OCI-LY7 (cell line): ENCODE measurements around the gene CMTM3. TPM values are rescaled to one million over a fixed set of nuclear protein-coding genes. Genes with fewer than 3 reads are reported as not detected.

ENCODE experiments used
- BruUV-seq: library from RNA; stranded (reverse); fragments of 400-500 nt; replicated peaks from 2 replicates; lab custom pipeline; 2021; lab: Mats Ljungman, UMichigan
- CTCF ChIA-PET: fragments of 300-600 bp; sonication (Branson Sonifier 250); formaldehyde crosslinking; loops from one replicate; lab custom pipeline; 2022; ENCODE audit warnings: antibody characterized with exemption; ENCODE audit not compliant: unreplicated experiment; lab: Charles Lee
- POLR2A ChIA-PET: fragments of 300-600 bp; sonication (Branson Sonifier 250); formaldehyde crosslinking; loops from one replicate; lab custom pipeline; 2022; ENCODE audit warnings: antibody characterized with exemption; lab: Charles Lee
- DNase-seq: peaks from one replicate; pipeline ENCODE4 v3.0.0-alpha.2; 2015; ENCODE audit warnings: low spot score
- H2AFZ ChIP-seq: fragments of 200-600 bp; sonication (generic), shearing (Covaris generic); 2 replicates; pipeline ENCODE4 v1.6.1; 2014; ENCODE audit warnings: mild to moderate bottlenecking, antibody characterized with exemption, low read length, moderate library complexity
- H3K27ac ChIP-seq: fragments of 200-600 bp; sonication (generic); 2 replicates; pipeline ENCODE4 v1.5.1; 2014; ENCODE audit warnings: mixed run types, low read depth, mild to moderate bottlenecking, moderate library complexity, low read length, inconsistent platforms; ENCODE audit not compliant: poor library complexity, severe bottlenecking
- H3K36me3 ChIP-seq: fragments of 200-600 bp; sonication (generic); 2 replicates; pipeline ENCODE4 v1.6.1; 2014; ENCODE audit warnings: mild to moderate bottlenecking, antibody characterized with exemption, low read length, moderate library complexity, mixed read lengths; ENCODE audit not compliant: insufficient read depth
- H3K4me1 ChIP-seq: fragments of 200-600 bp; sonication (generic); 2 replicates; pipeline ENCODE4 v1.5.1; 2014; ENCODE audit warnings: mild to moderate bottlenecking, low read length; ENCODE audit not compliant: insufficient read depth, poor library complexity, severe bottlenecking
- H3K4me2 ChIP-seq: fragments of 200-600 bp; sonication (generic); 2 replicates; pipeline ENCODE4 v1.6.1; 2014; ENCODE audit warnings: mild to moderate bottlenecking, low read length
- H3K4me3 ChIP-seq: fragments of 200-600 bp; sonication (generic); 2 replicates; pipeline ENCODE4 v1.5.1; 2014; ENCODE audit warnings: mild to moderate bottlenecking, low read depth, low read length; ENCODE audit not compliant: poor library complexity, severe bottlenecking
- H3K79me2 ChIP-seq: fragments of 200-600 bp; sonication (generic); 2 replicates; pipeline ENCODE4 v1.6.1; 2016; ENCODE audit warnings: low read depth, mild to moderate bottlenecking, low read length, moderate library complexity, mixed read lengths; ENCODE audit not compliant: insufficient read depth
- H3K9me2 ChIP-seq: fragments of 200-600 bp; sonication (generic); 2 replicates; pipeline ENCODE4 v1.6.1; 2016; ENCODE audit warnings: mild to moderate bottlenecking, low read length, mixed read lengths; ENCODE audit not compliant: insufficient read depth
- H3K9me3 ChIP-seq: fragments of 200-600 bp; sonication (generic); 2 replicates; pipeline ENCODE4 v1.6.1; 2014; ENCODE audit warnings: mild to moderate bottlenecking, mixed run types, low read length, mixed read lengths
- H4K20me1 ChIP-seq: fragments of 200-600 bp; sonication (generic); 2 replicates; pipeline ENCODE4 v1.6.1; 2014; ENCODE audit warnings: mild to moderate bottlenecking, antibody characterized with exemption, low read length, moderate library complexity, mixed read lengths; ENCODE audit not compliant: insufficient read depth
- EZH2phosphoT487 ChIP-seq: fragments of 200-600 bp; sonication (generic); IDR thresholded peaks from 2 replicates; pipeline ENCODE4 v1.6.1; 2018; ENCODE audit warnings: low read depth, borderline replicate concordance, mild to moderate bottlenecking, mixed run types, antibody characterized with exemption, low read length, moderate library complexity, mixed read lengths
- intact Hi-C: fragments of 100-400 bp; cut with micrococcal nuclease; formaldehyde crosslinking; loops from one replicate; pipeline ENCODE4 v1.10.0; 2022; ENCODE audit not compliant: unreplicated experiment
- total RNA-seq, 2 experiments: library from RNA; depleted of rRNA in 1 of 2; stranded (reverse); fragments of >200 nt in 1 of 2; shearing (Covaris generic) in 1 of 2; gene quantifications; 2 replicates each; pipeline ENCODE4 v1.2.3, GENCODE V29; 2014 to 2022
- TF ChIP-seq, protein P1 (sequence below): fragments of 200-600 bp; sonication (generic); conservative IDR thresholded peaks from 2 replicates; pipeline ENCODE4 v1.5.1; 2014; ENCODE audit warnings: mild to moderate bottlenecking, antibody characterized with exemption, low read length, moderate library complexity, mixed read lengths

The CMTM3 gene
- total RNA-seq, 2 experiments from 2014 or later: 5.0 to 30.4 TPM

GRCh38 chr16:66572356-66572755, 32.1 kb upstream of the CMTM3 start:
- H3K79me2 ChIP-seq: no peaks in the 10 kb centered on the region
- no TSS peak for BruUV-seq
- H2AFZ ChIP-seq: no peak overlapping the region
- H4K20me1 ChIP-seq: no peaks in the 10 kb centered on the region
- peaks cover 9% of the 10 kb centered on the region; the same call in 1 of the 2 replicates for H3K36me3 ChIP-seq
- H3K4me3 ChIP-seq: no peak overlapping the region
- no peak overlapping the region for H3K27ac ChIP-seq
- H3K4me1 ChIP-seq: no peaks in the 10 kb centered on the region
- ChIA-PET CTCF (interaction anchor here (1.4 kb wide), 1 partner anchor 9 kb away, joined by 3 read pairs; no protein-coding TSS in a partner anchor), POLR2A (interaction anchor here (1.1 to 1.3 kb wide), 2 partner anchors 9 to 11 kb away, joined by 3 to 4 read pairs; no protein-coding TSS in a partner anchor)
- TF ChIP-seq, protein P1, sequence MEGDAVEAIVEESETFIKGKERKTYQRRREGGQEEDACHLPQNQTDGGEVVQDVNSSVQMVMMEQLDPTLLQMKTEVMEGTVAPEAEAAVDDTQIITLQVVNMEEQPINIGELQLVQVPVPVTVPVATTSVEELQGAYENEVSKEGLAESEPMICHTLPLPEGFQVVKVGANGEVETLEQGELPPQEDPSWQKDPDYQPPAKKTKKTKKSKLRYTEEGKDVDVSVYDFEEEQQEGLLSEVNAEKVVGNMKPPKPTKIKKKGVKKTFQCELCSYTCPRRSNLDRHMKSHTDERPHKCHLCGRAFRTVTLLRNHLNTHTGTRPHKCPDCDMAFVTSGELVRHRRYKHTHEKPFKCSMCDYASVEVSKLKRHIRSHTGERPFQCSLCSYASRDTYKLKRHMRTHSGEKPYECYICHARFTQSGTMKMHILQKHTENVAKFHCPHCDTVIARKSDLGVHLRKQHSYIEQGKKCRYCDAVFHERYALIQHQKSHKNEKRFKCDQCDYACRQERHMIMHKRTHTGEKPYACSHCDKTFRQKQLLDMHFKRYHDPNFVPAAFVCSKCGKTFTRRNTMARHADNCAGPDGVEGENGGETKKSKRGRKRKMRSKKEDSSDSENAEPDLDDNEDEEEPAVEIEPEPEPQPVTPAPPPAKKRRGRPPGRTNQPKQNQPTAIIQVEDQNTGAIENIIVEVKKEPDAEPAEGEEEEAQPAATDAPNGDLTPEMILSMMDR: no peak
- TF ChIP-seq EZH2phosphoT487: no peak
- no peaks in the 10 kb centered on the region for H3K9me2 ChIP-seq
- intact Hi-C loops: no loop called here
- no peak for DNase-seq
- H3K9me3 ChIP-seq: no peaks in the 10 kb centered on the region
- no peak overlapping the region for H3K4me2 ChIP-seq

DNA sequence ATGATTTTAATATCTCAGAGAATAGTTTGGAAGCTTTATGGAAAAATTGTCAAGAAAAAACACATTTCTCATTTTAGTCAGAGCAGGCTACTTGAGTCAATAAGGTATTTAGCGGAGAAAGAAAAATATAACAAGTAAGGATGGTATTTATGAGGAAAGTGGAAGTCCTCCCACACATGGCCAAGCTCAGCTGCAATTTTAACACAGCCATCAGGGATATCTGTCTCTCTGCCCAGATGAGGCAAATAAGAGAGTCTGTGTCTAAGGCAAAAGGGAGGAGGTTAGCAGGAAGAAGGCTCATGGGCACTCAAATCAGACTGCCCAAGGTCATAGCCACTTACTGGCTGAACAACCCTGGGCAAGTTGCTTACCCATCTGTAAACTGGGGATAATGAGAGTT, 30.4 kb upstream of the CMTM3 start:
- H3K4me1 ChIP-seq: no peaks in the 10 kb centered on the region
- intact Hi-C loops: no loop called here
- TF ChIP-seq EZH2phosphoT487: no peak
- no TSS peak for BruUV-seq
- no peaks in the 10 kb centered on the region for H4K20me1 ChIP-seq
- no peak overlapping the region for H3K4me2 ChIP-seq
- H3K27ac ChIP-seq: no peak overlapping the region
- no peak overlapping the region for H2AFZ ChIP-seq
- ChIA-PET CTCF (no interaction called here), POLR2A (interaction anchor here (0.7 kb wide), 2 partner anchors 45 to 953 kb away, joined by 3 read pairs; no protein-coding TSS in a partner anchor)
- no peaks in the 10 kb centered on the region for H3K9me2 ChIP-seq
- H3K36me3 ChIP-seq: 0 out of 2 replicates have a peak, but pooled peaks cover 5% of the 10 kb centered on the region
- no peaks in the 10 kb centered on the region for H3K79me2 ChIP-seq
- DNase-seq: no peak
- no peak overlapping the region for H3K4me3 ChIP-seq
- no peaks in the 10 kb centered on the region for H3K9me3 ChIP-seq

- intact Hi-C loops: no loop called here
- CTCF ChIA-PET: no interaction called here
- no peak overlapping the region for H2AFZ ChIP-seq
- no peak overlapping the region for H3K4me3 ChIP-seq
- no peaks in the 10 kb centered on the region for H3K9me2 ChIP-seq
- POLR2A ChIA-PET: no interaction called here
- H3K9me3 ChIP-seq: no peaks in the 10 kb centered on the region
- H4K20me1 ChIP-seq: no peaks in the 10 kb centered on the region
- no peak overlapping the region for H3K27ac ChIP-seq
- TF ChIP-seq, protein P1: no peak
- TF ChIP-seq EZH2phosphoT487: no peak
- no peak overlapping the region for H3K4me2 ChIP-seq
- no peaks in the 10 kb centered on the region for H3K4me1 ChIP-seq
- H3K79me2 ChIP-seq: no peaks in the 10 kb centered on the region
- no peak for DNase-seq
- no TSS peak for BruUV-seq
- 0 out of 2 replicates have a peak, but pooled peaks cover 5% of the 10 kb centered on the region for H3K36me3 ChIP-seq
Measured at GRCh38 chr16:66574531-66574930, 30.0 kb upstream of the CMTM3 start.
